Kidney tubule cell (primary cell): ENCODE measurements around the gene ESYT3.
"Not testable (repeated sequence)": the region's sequence is repeated elsewhere in the genome, so short reads cannot be mapped to it uniquely, and the experiment has no call there.

Source experiments
- DNase-seq: peaks from one replicate; pipeline ENCODE4 v3.0.0-alpha.2; 2018; ENCODE audit warnings: low spot score

ESYT3 gene

GRCh38 chr3:138461896-138462295 is 27.5 kb downstream of the ESYT3 start:
- DNase-seq: no peak

- no peak for DNase-seq
Measured at GRCh38 chr3:138463724-138464490, 29.5 kb downstream of the ESYT3 start.

- no peak for DNase-seq
Measured at GRCh38 chr3:138464491-138464860, 30.1 kb downstream of the ESYT3 start.

- no peak for DNase-seq
Measured at GRCh38 chr3:138465451-138465850, 31.0 kb downstream of the ESYT3 start.

- no peak for DNase-seq
Measured at GRCh38 chr3:138465925-138466324, 31.5 kb downstream of the ESYT3 start.

GRCh38 chr3:138467931-138468330 is 33.5 kb downstream of the ESYT3 start:
- DNase-seq: no peak

- DNase-seq: no peak
Measured at GRCh38 chr3:138468451-138468850, 34.0 kb downstream of the ESYT3 start.

- DNase-seq: peak; percentile 55
Measured at GRCh38 chr3:138468886-138469285, 34.5 kb downstream of the ESYT3 start.

GRCh38 chr3:138469874-138470273 is 35.5 kb downstream of the ESYT3 start:
- no peak for DNase-seq

- DNase-seq: no peak
Measured at GRCh38 chr3:138470687-138471086, 36.3 kb downstream of the ESYT3 start.

GRCh38 chr3:138471481-138471880 is 37.1 kb downstream of the ESYT3 start:
- no peak for DNase-seq

- DNase-seq: no peak
Measured at GRCh38 chr3:138472141-138472825, 37.9 kb downstream of the ESYT3 start.

- DNase-seq: no peak
Measured at GRCh38 chr3:138473391-138473790, 39.0 kb downstream of the ESYT3 start.

- DNase-seq: no peak
Measured at GRCh38 chr3:138474163-138474562, 39.7 kb downstream of the ESYT3 start.

GRCh38 chr3:138476526-138476925 is 42.1 kb downstream of the ESYT3 start:
- no peak for DNase-seq

GRCh38 chr3:138477120-138477519 is 42.7 kb downstream of the ESYT3 start:
- peak; percentile 44 for DNase-seq

GRCh38 chr3:138477801-138478200 is 43.4 kb downstream of the ESYT3 start:
- DNase-seq: peak; percentile 16

GRCh38 chr3:138479438-138479863 is 45.0 kb downstream of the ESYT3 start:
- peak; percentile 55 for DNase-seq

GRCh38 chr3:138484672-138485071 is 50.3 kb downstream of the ESYT3 start:
- DNase-seq: not testable (repeated sequence)

- DNase-seq: not testable (repeated sequence)
Measured at GRCh38 chr3:138486580-138486979, 52.2 kb downstream of the ESYT3 start.

GRCh38 chr3:138491971-138492370 is 57.6 kb downstream of the ESYT3 start:
- DNase-seq: no peak

- no peak for DNase-seq
Measured at GRCh38 chr3:138492980-138493675, 58.7 kb downstream of the ESYT3 start.
